HepG2 (cell line): Measurements from ENCODE around the gene C22orf39. TPM values are rescaled to one million over a fixed set of nuclear protein-coding genes. Genes with fewer than 3 reads are reported as not detected.

Experiments
- ATM ChIP-seq: fragments of 450-650 bp; IDR thresholded peaks from 2 replicates; pipeline ENCODE4 v1.7.1; 2017; ENCODE audit warnings: mild to moderate bottlenecking, borderline replicate concordance
- CAMTA2 ChIP-seq: sonication (generic); formaldehyde crosslinking; IDR thresholded peaks from 2 replicates; pipeline ENCODE4 v1.4.0; 2020; ENCODE audit warnings: mild to moderate bottlenecking, missing genetic modification reagents, borderline replicate concordance
- HNRNPLL ChIP-seq: fragments of 200-400 bp; formaldehyde crosslinking; IDR thresholded peaks from 2 replicates; pipeline ENCODE4 v1.6.1; 2017; ENCODE audit warnings: mild to moderate bottlenecking, low read depth, low read length; ENCODE audit not compliant: poor library complexity, severe bottlenecking
- HOXA7 ChIP-seq: sonication (generic); formaldehyde crosslinking; IDR thresholded peaks from 2 replicates; pipeline ENCODE4 v1.8.1; 2022; ENCODE audit warnings: mild to moderate bottlenecking, missing genetic modification reagents, moderate library complexity
- NCOA2 ChIP-seq: sonication (generic); formaldehyde crosslinking; IDR thresholded peaks from 2 replicates; pipeline ENCODE4 v1.8.0; 2022; ENCODE audit warnings: inconsistent platforms
- RAD21 ChIP-seq: fragments of 450-650 bp; formaldehyde crosslinking; IDR thresholded peaks from 2 replicates; pipeline ENCODE4 v1.5.0; 2020; ENCODE audit warnings: mild to moderate bottlenecking
- SATB2 ChIP-seq: sonication (generic); formaldehyde crosslinking; IDR thresholded peaks from 2 replicates; pipeline ENCODE4 v1.5.0; 2020; ENCODE audit warnings: missing genetic modification reagents
- SIX1 ChIP-seq: sonication (generic); formaldehyde crosslinking; IDR thresholded peaks from 2 replicates; pipeline ENCODE4 v1.4.0; 2020; ENCODE audit warnings: missing genetic modification reagents, borderline replicate concordance
- SNAI1 ChIP-seq: sonication (generic); formaldehyde crosslinking; IDR thresholded peaks from 2 replicates; pipeline ENCODE4 v1.5.0; 2020; ENCODE audit warnings: mild to moderate bottlenecking, missing genetic modification reagents, borderline replicate concordance
- SP5 ChIP-seq: IDR thresholded peaks from 2 replicates; pipeline ENCODE4 v1.6.1; 2016; ENCODE audit warnings: low read depth, borderline replicate concordance
- ZFY ChIP-seq: sonication (generic); formaldehyde crosslinking; IDR thresholded peaks from 2 replicates; pipeline ENCODE4 v1.4.0; 2020; ENCODE audit warnings: missing genetic modification reagents
- ZNF256 ChIP-seq: sonication (generic); formaldehyde crosslinking; conservative IDR thresholded peaks from 2 replicates; pipeline ENCODE4 v1.4.0; 2020; ENCODE audit warnings: missing genetic modification reagents
- ZNF383 ChIP-seq: sonication (generic); formaldehyde crosslinking; IDR thresholded peaks from 2 replicates; pipeline ENCODE4 v1.4.0; 2020; ENCODE audit warnings: missing genetic modification reagents, mild to moderate bottlenecking, borderline replicate concordance
- ZNF577 ChIP-seq: sonication (generic); formaldehyde crosslinking; IDR thresholded peaks from 2 replicates; pipeline ENCODE4 v1.4.0; 2020; ENCODE audit warnings: mild to moderate bottlenecking, low read depth, missing genetic modification reagents, borderline replicate concordance
- ZNF598 ChIP-seq: sonication (generic); formaldehyde crosslinking; IDR thresholded peaks from 2 replicates; pipeline ENCODE4 v1.5.1; 2020; ENCODE audit warnings: mild to moderate bottlenecking, missing genetic modification reagents, borderline replicate concordance
- ZNF709 ChIP-seq: sonication (generic); formaldehyde crosslinking; IDR thresholded peaks from 2 replicates; pipeline ENCODE4 v1.5.0; 2020; ENCODE audit warnings: mild to moderate bottlenecking, missing genetic modification reagents
- ZNF746 ChIP-seq: sonication (generic); formaldehyde crosslinking; IDR thresholded peaks from 2 replicates; pipeline ENCODE4 v1.8.0; 2022; ENCODE audit warnings: mild to moderate bottlenecking, missing genetic modification reagents
- polyA plus RNA-seq, 8 experiments: library from polyadenylated mRNA; depleted of rRNA in 3 of 8; stranded (reverse) in 7 of 8; unstranded in 1 of 8; fragments of >200 nt; fragmentation: Illumina TruSeq in 4 of 8; extraction: Trizol in 4 of 8; gene quantifications; 2 replicates each; pipeline versions ENCODE4 v1.2.1 to v1.2.3, GENCODE V29; 2011 to 2016; ENCODE audit warnings: low read depth in 4 of 8, missing spikeins in 1 of 8, mixed read lengths in 1 of 8; ENCODE audit not compliant: insufficient read depth in 1 of 8
- total RNA-seq, 5 experiments: library from RNA; depleted of rRNA; stranded (reverse); fragments of >200 nt; fragmentation: Illumina TruSeq; extraction: Trizol; gene quantifications; 2 replicates each; pipeline ENCODE4 v1.2.3, GENCODE V29; 2016; ENCODE audit warnings: low read depth in 1 of 5
- TF ChIP-seq, protein P1 (sequence below): fragments of 450-650 bp; IDR thresholded peaks from 2 replicates; pipeline ENCODE4 v1.6.1; 2016
- TF ChIP-seq, protein P2 (sequence below): sonication (generic); formaldehyde crosslinking; IDR thresholded peaks from 2 replicates; pipeline ENCODE4 v1.4.0; 2020; ENCODE audit warnings: missing genetic modification reagents
- TF ChIP-seq, protein P3 (sequence below): sonication (generic); formaldehyde crosslinking; IDR thresholded peaks from 2 replicates; pipeline ENCODE4 v1.9.0; 2021; ENCODE audit warnings: missing genetic modification reagents, mild to moderate bottlenecking, borderline replicate concordance
- TF ChIP-seq, protein P4 (sequence below): sonication (generic); formaldehyde crosslinking; IDR thresholded peaks from 2 replicates; pipeline ENCODE4 v1.5.1; 2020; ENCODE audit warnings: missing genetic modification reagents, mild to moderate bottlenecking, borderline replicate concordance

C22orf39 gene
- total and polyA plus RNA-seq, 2 of the 13 experiments (the other 11 are each of a cell fraction or from before 2014, with no cell fraction given): 23.4 to 26.4 TPM

DNA sequence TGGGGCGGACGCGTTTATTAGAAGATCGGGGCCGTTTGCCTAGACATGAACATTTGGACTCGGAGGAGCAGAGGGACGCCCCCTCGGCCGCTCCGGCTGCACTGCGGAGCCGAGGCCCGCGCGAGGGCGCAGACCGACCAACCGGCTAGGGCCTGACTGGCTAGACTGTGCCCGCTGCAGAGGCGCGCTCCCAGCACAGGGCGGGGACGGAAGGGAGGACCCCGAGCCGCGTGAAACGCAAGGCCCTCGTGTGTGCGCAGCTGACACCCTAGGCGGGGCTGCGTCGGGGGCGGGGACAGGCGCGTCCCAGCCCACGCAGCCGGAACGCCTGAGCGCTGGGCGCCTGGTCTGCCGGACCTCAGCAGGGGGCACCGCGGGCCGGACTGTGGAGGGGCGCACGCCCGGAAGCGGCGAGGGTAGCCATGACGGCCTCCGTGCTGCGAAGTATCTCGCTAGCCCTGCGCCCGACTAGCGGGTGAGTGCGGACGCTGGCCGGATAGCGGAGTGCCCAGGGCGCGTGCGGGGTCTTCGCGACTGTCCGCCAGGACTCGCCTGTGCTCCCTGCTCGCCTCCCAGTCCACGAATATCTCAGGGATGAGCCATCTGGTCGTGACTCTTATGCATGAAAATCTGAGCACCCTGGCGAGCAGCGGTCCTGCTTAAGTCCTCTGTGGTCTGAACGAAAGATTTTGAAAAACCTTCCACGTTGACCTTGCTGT lies 15.2 kb downstream of the C22orf39 start, which contains the start of gene MRPL40 (continued):
- TF ChIP-seq ZNF256 (CRISPR knock-in tag): 0 out of 2 replicates have a peak, but pooled peaks have one; percentile 6
- peak; percentile 60; the same call in 1 of the 2 replicates for TF ChIP-seq ZNF383 (CRISPR knock-in tag)
- TF ChIP-seq, protein P1, sequence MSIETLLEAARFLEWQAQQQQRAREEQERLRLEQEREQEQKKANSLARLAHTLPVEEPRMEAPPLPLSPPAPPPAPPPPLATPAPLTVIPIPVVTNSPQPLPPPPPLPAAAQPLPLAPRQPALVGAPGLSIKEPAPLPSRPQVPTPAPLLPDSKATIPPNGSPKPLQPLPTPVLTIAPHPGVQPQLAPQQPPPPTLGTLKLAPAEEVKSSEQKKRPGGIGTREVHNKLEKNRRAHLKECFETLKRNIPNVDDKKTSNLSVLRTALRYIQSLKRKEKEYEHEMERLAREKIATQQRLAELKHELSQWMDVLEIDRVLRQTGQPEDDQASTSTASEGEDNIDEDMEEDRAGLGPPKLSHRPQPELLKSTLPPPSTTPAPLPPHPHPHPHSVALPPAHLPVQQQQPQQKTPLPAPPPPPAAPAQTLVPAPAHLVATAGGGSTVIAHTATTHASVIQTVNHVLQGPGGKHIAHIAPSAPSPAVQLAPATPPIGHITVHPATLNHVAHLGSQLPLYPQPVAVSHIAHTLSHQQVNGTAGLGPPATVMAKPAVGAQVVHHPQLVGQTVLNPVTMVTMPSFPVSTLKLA: peak; percentile 55
- TF ChIP-seq ZNF709 (CRISPR knock-in tag): peak; percentile 56; the same call in 1 of the 2 replicates
- TF ChIP-seq RAD21 (CRISPR knock-in tag): peak; percentile 69
- TF ChIP-seq, protein P2, sequence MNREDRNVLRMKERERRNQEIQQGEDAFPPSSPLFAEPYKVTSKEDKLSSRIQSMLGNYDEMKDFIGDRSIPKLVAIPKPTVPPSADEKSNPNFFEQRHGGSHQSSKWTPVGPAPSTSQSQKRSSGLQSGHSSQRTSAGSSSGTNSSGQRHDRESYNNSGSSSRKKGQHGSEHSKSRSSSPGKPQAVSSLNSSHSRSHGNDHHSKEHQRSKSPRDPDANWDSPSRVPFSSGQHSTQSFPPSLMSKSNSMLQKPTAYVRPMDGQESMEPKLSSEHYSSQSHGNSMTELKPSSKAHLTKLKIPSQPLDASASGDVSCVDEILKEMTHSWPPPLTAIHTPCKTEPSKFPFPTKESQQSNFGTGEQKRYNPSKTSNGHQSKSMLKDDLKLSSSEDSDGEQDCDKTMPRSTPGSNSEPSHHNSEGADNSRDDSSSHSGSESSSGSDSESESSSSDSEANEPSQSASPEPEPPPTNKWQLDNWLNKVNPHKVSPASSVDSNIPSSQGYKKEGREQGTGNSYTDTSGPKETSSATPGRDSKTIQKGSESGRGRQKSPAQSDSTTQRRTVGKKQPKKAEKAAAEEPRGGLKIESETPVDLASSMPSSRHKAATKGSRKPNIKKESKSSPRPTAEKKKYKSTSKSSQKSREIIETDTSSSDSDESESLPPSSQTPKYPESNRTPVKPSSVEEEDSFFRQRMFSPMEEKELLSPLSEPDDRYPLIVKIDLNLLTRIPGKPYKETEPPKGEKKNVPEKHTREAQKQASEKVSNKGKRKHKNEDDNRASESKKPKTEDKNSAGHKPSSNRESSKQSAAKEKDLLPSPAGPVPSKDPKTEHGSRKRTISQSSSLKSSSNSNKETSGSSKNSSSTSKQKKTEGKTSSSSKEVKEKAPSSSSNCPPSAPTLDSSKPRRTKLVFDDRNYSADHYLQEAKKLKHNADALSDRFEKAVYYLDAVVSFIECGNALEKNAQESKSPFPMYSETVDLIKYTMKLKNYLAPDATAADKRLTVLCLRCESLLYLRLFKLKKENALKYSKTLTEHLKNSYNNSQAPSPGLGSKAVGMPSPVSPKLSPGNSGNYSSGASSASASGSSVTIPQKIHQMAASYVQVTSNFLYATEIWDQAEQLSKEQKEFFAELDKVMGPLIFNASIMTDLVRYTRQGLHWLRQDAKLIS (CRISPR knock-in tag): peak; percentile 84
- TF ChIP-seq SP5 (CRISPR knock-in tag): peak; percentile 95
- TF ChIP-seq ZFY (CRISPR knock-in tag): peak; percentile 93
- TF ChIP-seq HOXA7: 0 out of 2 replicates have a peak, but pooled peaks have one; percentile 18
- TF ChIP-seq ATM: no peak
- peak; percentile 70; the same call in 1 of the 2 replicates for TF ChIP-seq SIX1 (CRISPR knock-in tag)
- no peak for TF ChIP-seq ZNF577
- TF ChIP-seq, protein P3, sequence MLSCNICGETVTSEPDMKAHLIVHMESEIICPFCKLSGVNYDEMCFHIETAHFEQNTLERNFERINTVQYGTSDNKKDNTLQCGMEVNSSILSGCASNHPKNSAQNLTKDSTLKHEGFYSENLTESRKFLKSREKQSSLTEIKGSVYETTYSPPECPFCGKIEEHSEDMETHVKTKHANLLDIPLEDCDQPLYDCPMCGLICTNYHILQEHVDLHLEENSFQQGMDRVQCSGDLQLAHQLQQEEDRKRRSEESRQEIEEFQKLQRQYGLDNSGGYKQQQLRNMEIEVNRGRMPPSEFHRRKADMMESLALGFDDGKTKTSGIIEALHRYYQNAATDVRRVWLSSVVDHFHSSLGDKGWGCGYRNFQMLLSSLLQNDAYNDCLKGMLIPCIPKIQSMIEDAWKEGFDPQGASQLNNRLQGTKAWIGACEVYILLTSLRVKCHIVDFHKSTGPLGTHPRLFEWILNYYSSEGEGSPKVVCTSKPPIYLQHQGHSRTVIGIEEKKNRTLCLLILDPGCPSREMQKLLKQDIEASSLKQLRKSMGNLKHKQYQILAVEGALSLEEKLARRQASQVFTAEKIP: no peak
- peak; percentile 62 for TF ChIP-seq SNAI1
- peak; percentile 52; the same call in 1 of the 2 replicates for TF ChIP-seq ZNF746 (CRISPR knock-in tag)
- TF ChIP-seq, protein P4, sequence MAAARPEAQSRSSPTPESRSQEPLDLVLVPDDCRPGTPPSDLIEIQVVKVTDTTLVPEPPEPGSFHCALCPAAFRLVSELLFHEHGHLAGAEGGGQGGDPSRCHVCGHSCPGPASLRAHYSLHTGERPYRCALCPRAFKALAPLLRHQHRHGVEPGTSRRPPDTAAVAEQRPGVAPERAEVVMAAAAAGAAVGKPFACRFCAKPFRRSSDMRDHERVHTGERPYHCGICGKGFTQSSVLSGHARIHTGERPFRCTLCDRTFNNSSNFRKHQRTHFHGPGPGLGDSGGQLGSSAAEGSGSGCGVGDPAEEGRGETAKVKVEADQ (CRISPR knock-in tag): peak; percentile 87
- TF ChIP-seq CAMTA2: peak; percentile 86; the same call in 1 of the 2 replicates
- no peak for TF ChIP-seq SATB2 (CRISPR knock-in tag)
- peak; percentile 90 for TF ChIP-seq HNRNPLL
- peak; percentile 67; the same call in 1 of the 2 replicates for TF ChIP-seq NCOA2 (CRISPR knock-in tag)
- peak; percentile 78; the same call in 1 of the 2 replicates for TF ChIP-seq ZNF598 (CRISPR knock-in tag)
